Measurements from ENCODE around the gene MYCBPAP.
A peak's percentile ranks its signal among the peaks of the same experiment; 100 is the strongest.

Gene MYCBPAP

DNA sequence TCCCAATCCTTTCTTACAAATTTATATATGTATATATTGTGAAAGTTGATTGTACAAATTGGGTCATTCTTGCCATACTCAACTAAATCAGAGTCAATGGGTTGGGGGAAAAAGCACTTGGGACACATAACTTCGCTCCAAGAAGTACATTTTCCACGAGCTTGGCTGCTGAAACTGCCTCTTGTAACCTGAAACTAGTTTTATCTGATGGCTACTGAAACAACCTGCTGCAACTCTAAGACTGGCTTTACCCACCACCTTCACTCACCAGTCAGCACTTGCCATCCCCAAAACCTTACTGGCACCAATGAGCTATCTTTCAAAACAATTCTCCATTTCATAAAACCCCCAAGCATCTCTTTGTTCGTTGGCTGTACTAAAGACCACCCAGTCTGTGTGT is 14.5 kb upstream of the MYCBPAP start:
- DNase-seq, result no peak

DNA sequence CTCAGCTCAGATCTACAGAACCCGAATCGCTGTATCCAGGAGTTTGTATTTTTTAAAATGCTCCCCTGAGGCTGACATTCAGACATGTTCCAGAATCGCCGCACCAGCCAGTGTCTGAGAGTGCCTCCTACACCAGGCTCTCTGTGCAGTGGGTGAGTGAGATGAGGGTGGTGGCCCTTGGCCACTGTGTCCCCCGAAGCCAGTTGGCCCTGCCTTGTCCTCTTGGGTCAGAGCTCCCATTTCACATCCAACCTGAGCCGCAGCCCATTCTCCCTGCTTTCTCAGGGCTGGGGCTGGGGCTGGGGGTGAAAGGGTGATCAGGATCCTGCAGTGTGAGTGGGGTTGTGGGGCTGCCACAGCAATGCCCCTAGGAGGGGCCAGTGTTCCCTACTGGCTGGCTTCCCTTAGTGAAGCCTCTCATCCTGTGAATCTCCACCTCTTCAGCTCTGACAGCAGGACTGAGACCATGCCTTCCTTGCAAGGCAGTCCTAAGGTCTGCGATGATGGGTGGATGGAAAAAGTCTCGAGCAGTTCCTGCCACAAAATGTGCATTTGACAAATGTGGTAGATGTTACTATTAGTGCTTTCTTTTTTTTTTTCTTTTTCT is 12.9 kb upstream of the MYCBPAP start:
- no peak for DNase-seq

- no peak for DNase-seq
These were observed 12.3 kb upstream of the MYCBPAP start for GRCh38 chr17:50495918-50496317.

DNA sequence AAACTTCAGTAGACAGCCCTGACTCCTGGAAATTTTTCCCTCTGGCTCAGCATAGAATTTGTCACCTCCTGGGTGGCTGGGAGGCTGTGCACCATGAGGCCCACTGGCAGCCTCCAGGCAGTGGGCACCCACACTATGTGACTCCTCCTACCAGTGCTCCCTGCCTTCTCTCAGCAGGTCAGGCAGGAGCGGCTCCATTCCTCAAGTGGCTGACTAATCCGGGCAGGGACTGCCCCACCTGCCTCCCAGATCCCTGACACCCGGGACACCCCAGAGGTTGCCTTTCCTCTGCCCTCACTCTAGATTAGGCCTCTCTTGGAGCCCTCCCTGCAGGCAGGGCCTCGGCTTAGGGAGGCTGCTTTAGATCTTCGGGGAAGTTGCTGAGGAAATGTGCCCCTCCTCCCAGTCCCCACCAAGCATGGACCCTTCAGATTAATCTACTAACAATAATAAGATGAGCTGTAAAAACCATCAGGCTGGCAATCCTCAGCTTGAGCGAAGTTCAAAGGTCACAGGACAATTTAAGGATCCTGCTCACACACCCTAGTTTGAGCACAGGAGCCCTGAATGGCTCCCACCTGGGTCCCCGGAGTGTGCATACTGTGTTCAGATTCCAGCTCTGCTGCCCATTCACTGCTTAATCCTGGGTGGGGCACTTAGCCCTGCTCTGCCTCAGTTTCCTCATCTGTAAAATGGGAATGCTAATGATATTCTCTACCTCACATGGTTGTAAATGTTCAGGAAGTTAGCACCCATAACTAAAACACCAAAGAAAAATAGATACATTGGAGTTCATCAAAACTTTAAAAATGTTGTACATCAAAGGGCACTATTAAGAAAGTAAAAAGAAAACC is 10.0 kb upstream of the MYCBPAP start:
- no peak for DNase-seq

DNA sequence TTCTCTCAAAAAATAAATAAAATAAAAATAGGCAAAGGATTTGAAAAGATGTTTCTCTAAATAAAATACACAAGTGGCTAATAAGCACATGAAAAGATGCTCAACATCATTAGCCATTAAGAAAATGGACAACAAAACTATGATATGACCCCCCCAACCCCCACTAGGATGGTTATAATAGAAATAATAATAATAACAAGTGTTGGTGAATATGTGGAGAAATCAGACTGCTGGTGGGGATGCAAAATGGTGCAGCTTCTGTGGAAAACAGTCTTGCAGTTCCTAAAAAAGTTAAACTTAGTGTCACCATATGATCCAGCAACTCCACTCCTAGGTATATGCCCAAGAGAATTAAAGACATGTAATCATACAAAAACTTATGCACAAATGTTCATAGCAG is 9.0 kb upstream of the MYCBPAP start:
- DNase-seq, result no peak

DNA sequence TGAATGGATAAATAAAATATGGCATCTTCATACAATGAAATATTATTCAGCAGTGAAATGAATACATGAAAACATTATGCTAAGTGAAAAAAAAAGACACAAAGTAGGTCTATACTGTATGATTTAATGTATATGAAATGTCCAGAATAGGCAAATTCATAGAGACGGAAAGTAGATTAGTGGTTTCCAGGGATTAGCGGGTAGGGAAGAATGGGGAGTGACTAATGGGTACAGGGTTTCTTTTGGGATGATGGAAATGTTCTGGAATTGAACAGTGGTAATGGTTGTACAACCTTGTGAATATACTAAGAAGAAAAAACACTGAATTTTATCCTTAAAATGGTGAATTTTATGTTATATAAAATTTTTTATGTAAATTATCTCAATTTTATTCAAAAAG is 8.5 kb upstream of the MYCBPAP start:
- no peak for DNase-seq

GRCh38 chr17:50501054-50501453 is 7.2 kb upstream of the MYCBPAP start:
- DNase-seq, result peak; percentile 48 to 60

GRCh38 chr17:50502301-50502990 is 5.8 kb upstream of the MYCBPAP start:
- no peak for DNase-seq

DNA sequence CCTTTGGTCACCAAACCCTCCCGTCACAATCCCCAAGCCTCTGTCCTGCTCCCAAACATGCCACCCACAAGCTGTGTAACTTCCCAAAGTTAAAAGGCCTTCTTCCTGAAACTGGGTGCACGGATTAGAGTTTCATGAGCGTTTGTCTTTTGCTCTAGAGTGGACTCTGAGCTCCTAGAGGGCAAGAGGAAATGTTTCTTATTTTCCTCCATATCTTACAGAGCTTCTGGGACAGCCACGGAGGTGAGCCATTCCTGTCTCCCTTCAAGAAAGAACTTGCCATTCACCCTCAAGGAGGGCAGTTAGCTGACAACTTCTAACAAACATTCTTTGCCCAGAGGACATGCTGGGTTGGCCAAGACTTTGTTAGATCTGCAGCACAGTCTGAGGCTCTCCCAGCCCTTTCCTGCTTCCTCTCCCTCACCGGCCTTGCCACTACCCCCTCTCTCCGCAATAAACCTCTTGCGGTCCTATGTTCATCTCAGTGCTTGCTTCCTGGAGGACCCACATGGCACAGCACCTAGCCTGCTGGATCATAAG is 2.6 kb upstream of the MYCBPAP start:
- DNase-seq, result no peak

GRCh38 chr17:50506298-50506697 is 1.9 kb upstream of the MYCBPAP start:
- DNase-seq, result no peak

- no peak for DNase-seq
These were observed 578 bp downstream of the MYCBPAP start for GRCh38 chr17:50508573-50509460.

DNA sequence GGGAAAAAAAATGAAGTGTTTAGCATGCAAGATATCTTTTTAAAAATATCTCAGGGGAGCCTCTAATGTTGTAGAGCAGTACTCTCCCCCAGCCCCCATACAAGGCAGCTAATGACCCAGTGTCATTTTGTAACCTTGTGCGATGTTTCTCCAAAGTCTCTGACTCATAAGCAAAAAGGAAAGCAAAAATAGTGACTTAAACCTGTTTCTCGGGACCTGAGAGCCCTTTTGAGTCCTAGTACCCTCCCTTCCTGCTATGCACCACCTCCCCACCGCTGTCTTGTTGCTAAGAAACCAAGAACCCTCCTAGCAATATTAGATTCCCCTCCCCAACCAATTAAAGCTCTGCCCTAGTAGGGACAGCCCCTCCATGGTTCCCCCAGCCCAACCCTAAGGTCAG is 2.8 kb downstream of the MYCBPAP start:
- peak; percentile 64 to 67 for DNase-seq

DNA sequence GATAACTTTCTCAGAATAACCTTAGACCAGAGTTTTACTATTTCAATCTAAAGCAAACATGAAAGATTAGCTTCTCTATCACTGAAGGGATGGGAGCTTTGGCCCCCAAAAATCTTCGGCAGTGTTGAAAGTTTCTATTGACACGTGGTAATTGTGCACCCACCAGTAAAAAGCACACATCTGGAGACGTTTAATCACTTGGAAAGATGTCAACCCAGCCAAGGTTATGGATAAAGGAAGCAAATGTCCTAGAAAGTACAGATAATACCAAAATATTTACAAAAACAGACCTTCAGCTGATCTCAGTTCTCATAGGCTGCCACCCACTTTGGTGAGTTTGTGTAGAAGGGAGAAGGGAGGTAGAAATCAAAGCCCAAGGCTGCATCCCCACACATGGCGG is 5.3 kb downstream of the MYCBPAP start:
- DNase-seq, result no peak

GRCh38 chr17:50514388-50514787 is 6.1 kb downstream of the MYCBPAP start:
- no peak for DNase-seq

- DNase-seq, result no peak
These were observed 6.9 kb downstream of the MYCBPAP start for GRCh38 chr17:50514936-50515702.

- DNase-seq, result no peak
These were observed 8.8 kb downstream of the MYCBPAP start for GRCh38 chr17:50517011-50517410.

DNA sequence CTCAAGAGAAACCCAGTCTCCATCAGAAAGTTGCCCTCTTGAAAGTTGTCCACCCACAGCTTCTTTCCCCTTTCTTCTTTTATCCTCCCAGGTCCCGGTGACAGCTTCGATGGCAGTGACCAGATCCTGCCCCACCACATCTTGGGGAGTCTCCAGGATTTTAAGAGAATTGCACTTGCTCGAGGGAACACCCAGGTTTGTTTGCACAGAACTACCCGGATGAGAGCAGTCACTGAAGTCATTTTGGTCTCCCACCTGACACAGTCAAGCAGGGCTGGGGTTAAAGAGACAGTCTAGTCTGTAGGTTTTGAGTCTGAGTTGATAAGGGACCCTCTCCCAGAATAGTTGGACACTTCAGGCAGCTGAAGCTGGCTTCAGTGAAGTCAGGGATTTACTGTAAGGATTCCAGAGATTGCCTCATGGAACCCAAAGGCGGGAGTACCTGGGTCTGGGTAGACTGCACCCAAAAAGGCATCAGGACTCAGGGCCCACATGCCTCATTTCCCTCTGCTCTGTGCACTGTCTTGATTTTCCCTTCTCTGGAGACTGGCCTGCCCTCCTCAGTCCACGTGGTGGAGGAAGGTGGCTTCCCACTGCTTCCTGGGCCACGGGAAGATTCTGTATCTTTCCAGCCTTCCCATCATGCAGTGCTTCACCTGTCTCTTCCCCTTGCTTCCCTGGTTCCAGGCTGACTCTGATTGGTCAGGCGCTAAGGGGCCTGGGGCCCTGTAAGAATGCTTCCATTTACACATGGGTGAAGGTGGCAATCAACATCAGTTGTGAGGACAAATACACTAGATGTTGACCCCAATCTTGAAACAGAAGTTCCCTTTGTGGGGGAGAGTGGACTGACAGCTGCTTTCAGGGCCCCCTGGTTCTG is 9.5 kb downstream of the MYCBPAP start:
- DNase-seq, result no peak

DNA sequence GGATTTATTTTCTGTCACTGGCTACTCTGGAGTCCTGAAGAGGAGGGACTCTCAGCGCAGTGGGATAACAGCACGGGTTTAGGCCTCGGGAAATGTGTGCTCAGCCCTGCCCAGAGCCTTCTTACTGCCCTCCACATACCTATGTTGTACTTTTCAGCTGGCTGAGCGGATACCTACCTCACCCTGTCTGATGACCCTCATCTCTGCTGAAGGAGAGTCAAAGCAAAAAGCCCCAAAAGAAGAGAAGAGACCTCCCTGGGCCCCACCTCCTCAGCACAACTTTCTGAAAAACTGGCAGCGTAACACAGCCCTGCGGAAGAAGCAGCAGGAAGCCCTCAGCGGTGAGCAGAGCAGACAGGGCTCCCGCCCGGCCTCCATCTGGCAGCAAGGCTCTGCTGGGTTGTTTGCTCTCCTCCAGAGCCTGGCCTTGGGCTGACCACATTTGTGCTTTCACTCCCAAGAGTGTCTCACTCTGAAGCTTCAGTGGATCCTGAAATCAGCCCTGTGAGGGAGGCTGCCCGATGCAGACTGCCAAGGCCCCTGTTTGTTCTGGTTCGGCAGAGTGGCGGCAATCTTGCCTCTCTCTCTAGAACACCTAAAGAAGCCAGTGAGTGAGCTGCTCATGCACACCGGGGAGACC is 10.3 kb downstream of the MYCBPAP start:
- DNase-seq, result no peak

GRCh38 chr17:50519141-50519834 is 11.0 kb downstream of the MYCBPAP start:
- DNase-seq, result no peak

DNA sequence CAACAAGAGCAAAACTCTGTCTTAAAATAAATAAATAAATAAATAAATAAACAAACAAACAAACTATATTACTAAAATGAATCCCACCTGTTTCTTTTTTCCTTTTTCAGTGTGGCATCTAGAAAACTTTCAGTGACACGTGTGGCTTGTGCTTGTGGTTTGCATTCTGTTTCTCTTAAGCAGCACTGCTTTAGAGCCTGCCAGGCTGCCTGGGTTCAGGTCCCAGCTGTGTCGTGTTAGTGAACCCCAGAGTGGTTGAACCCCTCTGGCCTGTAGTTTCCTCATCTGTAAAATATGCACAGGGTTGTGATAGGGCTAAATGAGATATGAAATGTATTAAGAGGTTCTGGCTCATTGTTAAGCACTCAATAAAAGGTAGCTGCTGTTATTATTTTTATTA is 12.2 kb downstream of the MYCBPAP start:
- DNase-seq, result no peak
